NCI-H2107 treated with DMSO at 0.1 percent for 48 hours (cell line): ENCODE data around the gene CACNB2.
A peak's percentile ranks its signal among the peaks of the same experiment; 100 is the strongest.

Source experiments
- DNase-seq: peaks from one replicate; lab custom pipeline; 2025; ENCODE audit not compliant: unreplicated experiment; lab: John Stamatoyannopoulos, UW

Gene CACNB2

GRCh38 chr10:18497806-18498369, 357.7 kb downstream of the CACNB2 start:
- DNase-seq, result peak; percentile 46

- DNase-seq, result no peak
These were observed 358.8 kb downstream of the CACNB2 start for GRCh38 chr10:18498998-18499397.

- no peak for DNase-seq
These were observed 360.4 kb downstream of the CACNB2 start for GRCh38 chr10:18500576-18500975.

- no peak for DNase-seq
These were observed 361.0 kb downstream of the CACNB2 start for GRCh38 chr10:18501198-18501597.

GRCh38 chr10:18501629-18502028, 361.4 kb downstream of the CACNB2 start:
- DNase-seq, result no peak

- DNase-seq, result no peak
These were observed 363.9 kb downstream of the CACNB2 start for GRCh38 chr10:18504161-18504560.

GRCh38 chr10:18505456-18506118, 365.4 kb downstream of the CACNB2 start:
- no peak for DNase-seq

GRCh38 chr10:18508587-18508986, 368.4 kb downstream of the CACNB2 start:
- DNase-seq, result no peak

- DNase-seq, result no peak
These were observed 374.3 kb downstream of the CACNB2 start for GRCh38 chr10:18514537-18514936.

GRCh38 chr10:18516851-18517250, 376.6 kb downstream of the CACNB2 start:
- no peak for DNase-seq

GRCh38 chr10:18523025-18523424, 382.8 kb downstream of the CACNB2 start:
- no peak for DNase-seq

- no peak for DNase-seq
These were observed 383.6 kb downstream of the CACNB2 start for GRCh38 chr10:18523858-18524257.

GRCh38 chr10:18527687-18528086, 387.5 kb downstream of the CACNB2 start:
- no peak for DNase-seq

GRCh38 chr10:18528292-18528691, 388.1 kb downstream of the CACNB2 start:
- no peak for DNase-seq

GRCh38 chr10:18532881-18533535, 392.8 kb downstream of the CACNB2 start:
- no peak for DNase-seq

GRCh38 chr10:18533896-18534295, 393.7 kb downstream of the CACNB2 start:
- DNase-seq, result no peak

- no peak for DNase-seq
These were observed 399.1 kb downstream of the CACNB2 start for GRCh38 chr10:18539335-18539734.

- DNase-seq, result no peak
These were observed 400.0 kb downstream of the CACNB2 start for GRCh38 chr10:18540195-18540594.

GRCh38 chr10:18542832-18543231, 402.6 kb downstream of the CACNB2 start:
- no peak for DNase-seq

GRCh38 chr10:18545621-18546305, 405.5 kb downstream of the CACNB2 start:
- DNase-seq, result no peak

- no peak for DNase-seq
These were observed 408.9 kb downstream of the CACNB2 start for GRCh38 chr10:18549105-18549504.

- no peak for DNase-seq
These were observed 411.2 kb downstream of the CACNB2 start for GRCh38 chr10:18551473-18551872.
